GM12892 (cell line): ENCODE results near the gene MDM2.

Experiments
- POLR2A ChIP-seq: IDR thresholded peaks from 2 replicates; pipeline ENCODE4 v1.6.1; 2011; ENCODE audit warnings: low read depth, low read length, control low read depth
- POLR2AphosphoS5 ChIP-seq: IDR thresholded peaks from 2 replicates; pipeline ENCODE4 v1.6.1; 2011; ENCODE audit warnings: low read depth, low read length, control low read depth

DNA sequence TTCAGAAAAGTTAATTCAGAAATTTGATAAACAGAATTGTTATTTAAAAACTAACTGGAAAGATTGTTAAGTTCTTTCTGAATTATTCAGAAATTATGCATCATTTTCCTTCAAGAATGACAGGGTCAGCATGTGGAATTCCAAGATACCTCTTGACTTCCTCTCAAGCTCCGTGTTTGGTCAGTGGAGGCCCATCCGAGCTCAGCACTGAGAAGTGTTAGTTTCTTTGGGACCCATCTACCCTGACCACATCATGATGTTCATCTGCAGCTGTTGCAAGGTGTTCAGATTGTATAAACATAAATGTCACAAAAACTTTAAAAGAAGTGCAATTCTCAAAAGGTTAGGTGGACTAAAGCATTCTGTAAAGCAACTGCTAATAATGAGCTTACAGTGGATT is 33.7 kb downstream of the MDM2 start:
- peak; percentile 65 for TF ChIP-seq POLR2A
- peak; percentile 89 for TF ChIP-seq POLR2AphosphoS5
